Measurements from ENCODE around the gene TSPYL2. TPM values are rescaled to one million over a fixed set of nuclear protein-coding genes. Genes with fewer than 3 reads are reported as not detected.

Gene TSPYL2
- total RNA-seq, 1 donor from 2014 or later, result 27.9 TPM

DNA sequence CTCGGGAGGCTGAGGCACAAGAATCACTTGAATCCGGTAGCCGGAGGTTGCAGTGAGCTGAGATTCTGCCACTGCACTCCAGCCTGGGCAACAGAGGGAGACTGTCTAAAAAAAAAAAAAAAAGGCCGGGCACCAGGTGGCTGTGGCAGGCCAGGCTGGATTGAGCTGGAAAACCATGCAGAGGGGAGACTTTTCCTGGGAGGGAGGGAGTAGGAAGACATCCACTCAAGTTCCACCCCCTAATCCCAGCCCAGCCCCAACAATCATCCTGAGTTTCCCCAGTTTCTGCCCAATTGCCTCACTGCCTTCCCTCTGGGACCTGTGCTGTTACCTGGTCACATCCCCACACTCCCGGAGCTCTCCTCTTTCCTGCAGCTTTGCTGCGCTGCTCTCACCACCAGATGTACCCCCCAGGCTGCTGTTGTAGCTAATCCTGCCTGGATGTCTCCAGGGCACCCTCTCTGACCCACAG, 9.0 kb upstream of the TSPYL2 start:
- no peak for DNase-seq (ENCODE audit: low spot score)
- H3K27me3 Mint-ChIP-seq (ENCODE audit: unreplicated experiment), result peaks cover 9% of the 10 kb centered on the region
- no peaks in the 10 kb centered on the region for H3K9me3 Mint-ChIP-seq (ENCODE audit: unreplicated experiment)
- no peaks in the 10 kb centered on the region for H3K36me3 Mint-ChIP-seq (ENCODE audit: low read depth, unreplicated experiment)
- TF ChIP-seq, protein P1, sequence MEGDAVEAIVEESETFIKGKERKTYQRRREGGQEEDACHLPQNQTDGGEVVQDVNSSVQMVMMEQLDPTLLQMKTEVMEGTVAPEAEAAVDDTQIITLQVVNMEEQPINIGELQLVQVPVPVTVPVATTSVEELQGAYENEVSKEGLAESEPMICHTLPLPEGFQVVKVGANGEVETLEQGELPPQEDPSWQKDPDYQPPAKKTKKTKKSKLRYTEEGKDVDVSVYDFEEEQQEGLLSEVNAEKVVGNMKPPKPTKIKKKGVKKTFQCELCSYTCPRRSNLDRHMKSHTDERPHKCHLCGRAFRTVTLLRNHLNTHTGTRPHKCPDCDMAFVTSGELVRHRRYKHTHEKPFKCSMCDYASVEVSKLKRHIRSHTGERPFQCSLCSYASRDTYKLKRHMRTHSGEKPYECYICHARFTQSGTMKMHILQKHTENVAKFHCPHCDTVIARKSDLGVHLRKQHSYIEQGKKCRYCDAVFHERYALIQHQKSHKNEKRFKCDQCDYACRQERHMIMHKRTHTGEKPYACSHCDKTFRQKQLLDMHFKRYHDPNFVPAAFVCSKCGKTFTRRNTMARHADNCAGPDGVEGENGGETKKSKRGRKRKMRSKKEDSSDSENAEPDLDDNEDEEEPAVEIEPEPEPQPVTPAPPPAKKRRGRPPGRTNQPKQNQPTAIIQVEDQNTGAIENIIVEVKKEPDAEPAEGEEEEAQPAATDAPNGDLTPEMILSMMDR (IDR thresholded peaks at IDR 0.05; ENCODE audit: unreplicated experiment), result no peak
- peaks cover 10% of the 10 kb centered on the region for H3K4me1 Mint-ChIP-seq (ENCODE audit: unreplicated experiment)
- no peak overlapping the region for H3K4me3 Mint-ChIP-seq (ENCODE audit: unreplicated experiment)
- H3K27ac Mint-ChIP-seq (ENCODE audit: unreplicated experiment), result no peak overlapping the region

DNA sequence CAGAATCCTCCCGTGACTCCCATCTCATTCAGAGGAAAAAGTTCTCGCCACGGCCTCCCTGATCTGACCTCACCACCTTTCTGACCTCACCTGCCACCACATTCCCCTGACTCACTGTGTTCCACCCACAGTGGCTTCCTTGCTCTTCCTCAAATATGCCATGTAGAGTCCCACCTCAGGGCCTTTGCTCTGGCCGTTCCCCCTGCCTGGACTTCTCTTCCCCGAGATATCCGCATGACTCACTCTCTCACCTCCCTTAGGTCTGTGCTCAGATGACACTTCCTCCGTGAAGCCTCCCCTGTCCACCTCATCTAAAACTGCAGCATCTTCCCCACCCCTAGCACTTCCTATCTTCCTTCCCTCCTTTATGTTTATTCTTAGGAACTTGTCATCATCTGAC, 7.2 kb upstream of the TSPYL2 start:
- peaks cover 10% of the 10 kb centered on the region for H3K4me1 Mint-ChIP-seq (ENCODE audit: unreplicated experiment)
- no peak for DNase-seq (ENCODE audit: low spot score)
- TF ChIP-seq, protein P1 (IDR thresholded peaks at IDR 0.05; ENCODE audit: unreplicated experiment), result no peak
- H3K27me3 Mint-ChIP-seq (ENCODE audit: unreplicated experiment), result peaks cover 9% of the 10 kb centered on the region
- H3K36me3 Mint-ChIP-seq (ENCODE audit: low read depth, unreplicated experiment), result no peaks in the 10 kb centered on the region
- no peak overlapping the region for H3K4me3 Mint-ChIP-seq (ENCODE audit: unreplicated experiment)
- no peaks in the 10 kb centered on the region for H3K9me3 Mint-ChIP-seq (ENCODE audit: unreplicated experiment)
- H3K27ac Mint-ChIP-seq (ENCODE audit: unreplicated experiment), result no peak overlapping the region

DNA sequence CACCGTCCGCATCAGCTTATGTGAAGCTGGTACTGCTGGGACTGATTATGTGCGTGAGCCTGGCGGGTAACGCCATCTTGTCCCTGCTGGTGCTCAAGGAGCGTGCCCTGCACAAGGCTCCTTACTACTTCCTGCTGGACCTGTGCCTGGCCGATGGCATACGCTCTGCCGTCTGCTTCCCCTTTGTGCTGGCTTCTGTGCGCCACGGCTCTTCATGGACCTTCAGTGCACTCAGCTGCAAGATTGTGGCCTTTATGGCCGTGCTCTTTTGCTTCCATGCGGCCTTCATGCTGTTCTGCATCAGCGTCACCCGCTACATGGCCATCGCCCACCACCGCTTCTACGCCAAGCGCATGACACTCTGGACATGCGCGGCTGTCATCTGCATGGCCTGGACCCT, 5.5 kb upstream of the TSPYL2 start:
- DNase-seq (ENCODE audit: low spot score), result no peak
- no peak overlapping the region for H3K4me3 Mint-ChIP-seq (ENCODE audit: unreplicated experiment)
- H3K27me3 Mint-ChIP-seq (ENCODE audit: unreplicated experiment), result peaks cover 9% of the 10 kb centered on the region
- H3K27ac Mint-ChIP-seq (ENCODE audit: unreplicated experiment), result no peak overlapping the region
- H3K4me1 Mint-ChIP-seq (ENCODE audit: unreplicated experiment), result peaks cover 12% of the 10 kb centered on the region
- TF ChIP-seq, protein P1 (IDR thresholded peaks at IDR 0.05; ENCODE audit: unreplicated experiment), result no peak
- no peaks in the 10 kb centered on the region for H3K9me3 Mint-ChIP-seq (ENCODE audit: unreplicated experiment)
- no peaks in the 10 kb centered on the region for H3K36me3 Mint-ChIP-seq (ENCODE audit: low read depth, unreplicated experiment)

DNA sequence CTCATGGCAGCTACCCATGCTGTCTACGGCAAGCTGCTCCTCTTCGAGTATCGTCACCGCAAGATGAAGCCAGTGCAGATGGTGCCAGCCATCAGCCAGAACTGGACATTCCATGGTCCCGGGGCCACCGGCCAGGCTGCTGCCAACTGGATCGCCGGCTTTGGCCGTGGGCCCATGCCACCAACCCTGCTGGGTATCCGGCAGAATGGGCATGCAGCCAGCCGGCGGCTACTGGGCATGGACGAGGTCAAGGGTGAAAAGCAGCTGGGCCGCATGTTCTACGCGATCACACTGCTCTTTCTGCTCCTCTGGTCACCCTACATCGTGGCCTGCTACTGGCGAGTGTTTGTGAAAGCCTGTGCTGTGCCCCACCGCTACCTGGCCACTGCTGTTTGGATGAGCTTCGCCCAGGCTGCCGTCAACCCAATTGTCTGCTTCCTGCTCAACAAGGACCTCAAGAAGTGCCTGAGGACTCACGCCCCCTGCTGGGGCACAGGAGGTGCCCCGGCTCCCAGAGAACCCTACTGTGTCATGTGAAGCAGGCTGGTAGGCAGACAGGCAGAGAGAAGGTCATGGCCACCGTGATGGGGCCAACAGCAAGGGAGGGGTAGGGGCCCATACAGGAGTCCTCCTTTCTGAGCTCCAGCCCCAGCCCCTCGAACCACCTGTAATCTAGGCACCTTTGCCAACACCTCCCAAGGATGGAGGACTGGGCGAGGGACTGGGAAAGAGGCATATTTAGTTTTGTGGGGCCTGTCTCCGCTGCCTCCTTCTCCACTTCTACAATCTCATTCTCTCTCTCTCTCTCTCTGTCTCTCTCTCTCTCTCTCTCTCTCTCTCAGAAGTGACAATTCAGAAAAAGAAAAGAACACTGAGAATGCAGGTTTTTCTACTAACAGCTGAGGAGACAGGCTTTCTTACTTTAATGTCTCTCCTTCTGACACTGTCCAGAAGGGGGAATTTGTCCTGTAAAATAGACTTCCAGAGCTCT, 4.7 kb upstream of the TSPYL2 start:
- TF ChIP-seq, protein P1 (IDR thresholded peaks at IDR 0.05; ENCODE audit: unreplicated experiment), result no peak
- Mint-ChIP-seq H3K4me1 (ENCODE audit: unreplicated experiment) (peaks cover 3% of the 10 kb centered on the region), H3K4me3 (ENCODE audit: unreplicated experiment) (no peak overlapping the region), H3K27me3 (ENCODE audit: unreplicated experiment) (peaks cover 9% of the 10 kb centered on the region), H3K36me3 (ENCODE audit: low read depth, unreplicated experiment) (no peaks in the 10 kb centered on the region), H3K9me3 (ENCODE audit: unreplicated experiment) (no peaks in the 10 kb centered on the region), H3K27ac (ENCODE audit: unreplicated experiment) (no peak overlapping the region)
- no peak for DNase-seq (ENCODE audit: low spot score)

DNA sequence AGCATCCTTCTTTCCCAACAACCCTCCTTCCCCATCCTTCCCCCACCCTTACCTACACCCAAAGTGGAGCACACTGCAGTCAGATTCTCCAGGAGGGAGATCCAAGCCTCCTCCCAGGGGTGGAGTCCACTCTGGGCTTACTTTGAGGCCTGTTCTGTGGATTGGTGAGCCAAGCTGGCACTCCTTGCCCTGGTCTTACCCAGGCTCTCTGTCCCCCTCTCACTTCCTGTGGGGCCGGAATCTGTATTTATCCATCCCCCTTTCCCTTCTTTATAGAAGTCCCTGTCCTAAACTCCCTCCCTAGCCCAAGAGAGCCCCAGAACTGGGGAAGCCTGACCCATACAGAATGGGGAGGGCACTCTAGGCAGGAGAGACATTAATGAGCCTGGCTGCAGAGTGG, 3.2 kb upstream of the TSPYL2 start:
- TF ChIP-seq, protein P1 (IDR thresholded peaks at IDR 0.05; ENCODE audit: unreplicated experiment), result no peak
- DNase-seq (ENCODE audit: low spot score), result no peak
- Mint-ChIP-seq H3K36me3 (ENCODE audit: low read depth, unreplicated experiment) (no peaks in the 10 kb centered on the region), H3K4me3 (ENCODE audit: unreplicated experiment) (no peak overlapping the region), H3K4me1 (ENCODE audit: unreplicated experiment) (peaks cover 9% of the 10 kb centered on the region), H3K27me3 (ENCODE audit: unreplicated experiment) (peaks cover 15% of the 10 kb centered on the region), H3K27ac (ENCODE audit: unreplicated experiment) (no peak overlapping the region), H3K9me3 (ENCODE audit: unreplicated experiment) (no peaks in the 10 kb centered on the region)

Data from endothelial cell (in vitro differentiated cells).